Activated T-helper 2 cell treated with anti-CD3 and anti-CD28 coated beads, Interferon-gamma antibody, Interleukin-2, Interleukin-4, amounts not matched to agents 10 μg/mL and 5 μg/mL and 100 μg/mL, durations not matched to agents 14 hours and 24 hours and 36 hours (primary cell): ENCODE results near the gene WFS1. TPM values are rescaled to one million over a fixed set of nuclear protein-coding genes. Genes with fewer than 3 reads are reported as not detected.

Experiments
- DNase-seq: peaks from one replicate; pipeline ENCODE4 v3.0.0; 2021; ENCODE audit warnings: low spot score
- H3K27ac Mint-ChIP-seq: one replicate; pipeline ENCODE4 v1.8.0; 2021; ENCODE audit warnings: mixed read lengths
- H3K27me3 Mint-ChIP-seq: one replicate; pipeline ENCODE4 v1.8.0; 2021; ENCODE audit warnings: low read depth, mixed read lengths
- H3K36me3 Mint-ChIP-seq: one replicate; pipeline ENCODE4 v1.8.0; 2021; ENCODE audit warnings: low read depth, mixed read lengths
- H3K4me1 Mint-ChIP-seq: one replicate; pipeline ENCODE4 v1.8.0; 2021; ENCODE audit warnings: low read depth, mixed read lengths
- H3K4me3 Mint-ChIP-seq: one replicate; pipeline ENCODE4 v1.8.0; 2021; ENCODE audit warnings: low read depth, mild to moderate bottlenecking, moderate library complexity, mixed read lengths
- H3K9me3 Mint-ChIP-seq: one replicate; pipeline ENCODE4 v1.8.0; 2021; ENCODE audit warnings: mixed read lengths
- intact Hi-C: fragments of 100-400 bp; cut with micrococcal nuclease; formaldehyde crosslinking; loops from one replicate; pipeline ENCODE4 v1.15.1; 2023
- total RNA-seq: library from RNA; stranded (reverse); gene quantifications from 2 replicates; pipeline ENCODE4 v1.2.3, GENCODE V29; 2022

The WFS1 gene
- total RNA-seq, 1 donor from 2014 or later = 4.4 TPM

DNA sequence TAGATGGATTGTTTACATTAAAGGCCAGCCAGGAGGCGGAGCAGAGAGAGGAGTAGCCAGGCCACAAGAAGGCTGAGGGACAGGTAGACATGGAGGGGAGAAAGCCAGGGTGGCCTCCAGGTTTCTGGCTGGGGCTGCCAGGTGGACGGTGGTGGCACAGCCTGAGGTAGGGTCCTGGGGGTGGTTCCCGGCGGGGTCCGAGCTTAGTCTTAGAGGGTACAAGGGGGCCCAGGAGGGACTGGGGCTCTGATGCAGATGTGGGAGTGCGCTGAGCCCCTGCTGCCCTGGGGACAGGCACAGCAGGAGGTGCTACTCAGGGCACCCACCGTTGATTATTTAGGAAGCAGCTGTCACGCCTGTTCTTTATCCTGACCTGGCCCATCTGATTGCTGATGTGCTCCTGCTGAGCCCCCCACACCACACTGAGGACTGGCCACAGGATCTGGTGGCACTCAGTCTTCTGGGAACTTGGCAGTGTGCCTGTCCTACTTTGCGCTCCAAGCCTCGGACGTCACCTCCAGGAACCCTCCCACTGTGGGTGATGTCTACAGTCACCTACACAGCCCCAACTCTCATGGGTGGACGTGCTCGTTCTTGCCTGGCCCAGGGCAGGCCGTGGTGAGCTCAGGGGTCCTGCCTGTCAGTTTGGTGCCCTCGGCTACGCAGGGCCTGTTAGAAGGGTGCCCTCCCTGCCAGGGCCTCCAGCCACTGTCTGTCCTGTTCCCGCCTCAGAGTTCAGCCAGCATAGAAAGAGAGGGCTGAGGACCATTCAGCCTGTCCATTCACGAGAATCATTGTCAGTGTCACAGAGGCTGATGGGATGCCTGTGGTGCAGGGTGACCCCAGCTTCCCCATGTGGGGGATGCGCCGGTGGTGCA is 12.0 kb downstream of the WFS1 start:
- H3K4me1 Mint-ChIP-seq = peaks cover 7% of the 10 kb centered on the region
- no peaks in the 10 kb centered on the region for H3K36me3 Mint-ChIP-seq
- no peaks in the 10 kb centered on the region for H3K9me3 Mint-ChIP-seq
- H3K27ac Mint-ChIP-seq = no peak overlapping the region
- no peak overlapping the region for H3K4me3 Mint-ChIP-seq
- DNase-seq = no peak
- intact Hi-C loops = no loop called here
- H3K27me3 Mint-ChIP-seq = peaks cover 3% of the 10 kb centered on the region

DNA sequence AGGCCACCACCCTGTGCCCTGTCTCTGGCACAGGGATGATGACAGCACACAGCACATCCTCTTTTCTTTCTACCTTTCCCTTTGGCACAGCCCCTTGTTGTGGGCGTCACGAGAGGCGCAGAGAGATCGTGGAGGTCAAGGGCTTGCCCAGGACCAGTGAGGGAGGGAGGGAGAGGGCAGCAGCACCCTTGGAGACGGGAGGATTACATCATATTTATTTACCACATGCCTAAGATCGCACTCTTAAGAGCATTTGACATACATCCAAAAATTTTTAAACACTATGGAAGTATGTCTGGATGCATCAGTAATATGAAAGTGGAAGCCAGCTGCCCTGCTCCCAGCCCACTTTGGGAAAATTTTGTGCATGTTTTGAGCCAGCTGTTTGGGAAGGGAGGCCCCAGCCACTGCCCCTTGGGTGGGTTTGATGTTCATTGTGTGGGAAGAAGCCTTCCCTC is 12.7 kb downstream of the WFS1 start:
- peaks cover 2% of the 10 kb centered on the region for H3K27me3 Mint-ChIP-seq
- H3K4me3 Mint-ChIP-seq = no peak overlapping the region
- H3K9me3 Mint-ChIP-seq = no peaks in the 10 kb centered on the region
- DNase-seq = no peak
- H3K4me1 Mint-ChIP-seq = peaks cover 7% of the 10 kb centered on the region
- no peak overlapping the region for H3K27ac Mint-ChIP-seq
- H3K36me3 Mint-ChIP-seq = no peaks in the 10 kb centered on the region
- intact Hi-C loops = no loop called here

DNA sequence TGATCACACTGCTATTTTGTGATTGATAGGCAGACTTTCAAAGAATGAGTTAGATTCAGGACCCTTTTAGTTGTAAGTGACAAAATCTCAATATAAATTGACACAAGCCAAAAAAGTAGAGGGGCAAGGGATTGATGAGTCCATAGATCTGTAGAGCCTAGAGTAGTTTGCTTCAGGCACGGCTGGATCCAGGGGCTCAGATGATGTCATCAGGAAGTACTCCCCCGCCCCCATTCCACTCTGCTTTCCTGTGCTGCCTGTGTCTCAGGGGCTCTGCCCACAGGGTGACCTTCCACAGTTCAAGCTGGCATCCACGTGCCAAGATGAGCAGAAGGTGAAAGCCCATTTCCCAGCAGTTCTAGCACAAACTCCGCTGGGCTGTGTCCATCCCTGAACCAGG is 13.6 kb downstream of the WFS1 start:
- no peak for DNase-seq
- H3K4me1 Mint-ChIP-seq = peaks cover 7% of the 10 kb centered on the region
- intact Hi-C loops = no loop called here
- H3K36me3 Mint-ChIP-seq = no peaks in the 10 kb centered on the region
- H3K4me3 Mint-ChIP-seq = no peak overlapping the region
- no peak overlapping the region for H3K27ac Mint-ChIP-seq
- H3K27me3 Mint-ChIP-seq = peaks cover 2% of the 10 kb centered on the region
- no peaks in the 10 kb centered on the region for H3K9me3 Mint-ChIP-seq

DNA sequence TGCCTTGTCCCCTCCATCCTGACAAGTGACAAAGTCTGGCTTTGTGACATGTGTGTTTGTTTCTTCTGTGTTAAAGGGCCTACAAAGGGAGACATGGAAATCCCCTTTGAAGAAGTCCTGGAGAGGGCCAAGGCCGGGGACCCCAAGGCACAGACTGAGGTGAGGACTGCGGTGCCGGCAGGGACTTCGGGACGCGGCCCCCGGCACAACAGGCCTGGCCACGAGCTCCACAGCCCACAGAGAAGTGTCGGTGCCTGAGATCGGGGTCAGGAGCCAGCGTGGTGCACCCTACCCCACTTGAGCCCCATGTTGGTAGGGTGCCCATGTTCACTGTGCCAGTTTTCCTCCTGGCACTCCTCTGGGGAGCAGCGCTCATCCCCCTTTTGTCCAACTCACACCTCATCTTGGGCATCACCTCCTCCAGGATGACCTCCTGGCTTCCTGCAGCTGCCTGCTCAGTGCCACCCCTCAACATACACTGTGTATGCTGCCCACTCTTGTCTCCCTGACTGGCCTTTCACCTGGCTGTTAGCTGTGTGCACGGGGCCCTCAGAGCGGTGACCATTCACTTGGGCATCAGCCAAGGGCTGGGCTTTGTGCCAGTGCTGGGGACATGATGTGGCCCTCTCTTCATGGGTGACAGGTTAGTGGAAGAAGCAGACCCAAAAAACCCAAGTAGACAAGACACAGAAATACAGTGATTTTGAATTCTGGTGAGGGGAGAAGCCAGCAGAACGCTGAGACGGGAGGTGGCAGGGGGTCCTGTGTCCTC is 17.6 kb downstream of the WFS1 start:
- H3K4me3 Mint-ChIP-seq = no peak overlapping the region
- no peak overlapping the region for H3K27ac Mint-ChIP-seq
- intact Hi-C loops = no loop called here
- no peaks in the 10 kb centered on the region for H3K27me3 Mint-ChIP-seq
- no peak for DNase-seq
- H3K9me3 Mint-ChIP-seq = no peaks in the 10 kb centered on the region
- H3K36me3 Mint-ChIP-seq = no peaks in the 10 kb centered on the region
- H3K4me1 Mint-ChIP-seq = no peaks in the 10 kb centered on the region

DNA sequence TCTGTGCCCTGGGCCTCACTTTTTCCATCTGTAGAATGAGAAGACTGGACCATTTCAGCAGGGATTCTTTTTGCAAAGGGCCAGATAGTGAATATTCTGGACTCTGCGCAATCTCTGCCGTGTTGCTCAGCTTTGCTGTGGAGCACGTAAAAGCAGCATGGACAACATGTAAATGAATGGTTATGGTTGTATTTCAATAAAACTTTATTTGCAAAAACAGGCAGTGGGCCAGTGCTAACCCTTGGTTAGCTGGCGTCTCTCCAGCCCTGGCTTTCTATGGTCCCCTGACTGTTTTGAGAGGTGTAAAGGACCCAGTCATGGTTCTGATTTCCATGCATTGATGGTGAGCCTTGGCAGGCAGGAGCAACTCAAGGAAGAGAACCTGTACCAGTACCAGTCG is 18.7 kb downstream of the WFS1 start:
- H3K4me1 Mint-ChIP-seq = no peaks in the 10 kb centered on the region
- DNase-seq = no peak
- no peak overlapping the region for H3K4me3 Mint-ChIP-seq
- no peaks in the 10 kb centered on the region for H3K9me3 Mint-ChIP-seq
- intact Hi-C loops = no loop called here
- no peaks in the 10 kb centered on the region for H3K27me3 Mint-ChIP-seq
- H3K36me3 Mint-ChIP-seq = no peaks in the 10 kb centered on the region
- H3K27ac Mint-ChIP-seq = no peak overlapping the region

DNA sequence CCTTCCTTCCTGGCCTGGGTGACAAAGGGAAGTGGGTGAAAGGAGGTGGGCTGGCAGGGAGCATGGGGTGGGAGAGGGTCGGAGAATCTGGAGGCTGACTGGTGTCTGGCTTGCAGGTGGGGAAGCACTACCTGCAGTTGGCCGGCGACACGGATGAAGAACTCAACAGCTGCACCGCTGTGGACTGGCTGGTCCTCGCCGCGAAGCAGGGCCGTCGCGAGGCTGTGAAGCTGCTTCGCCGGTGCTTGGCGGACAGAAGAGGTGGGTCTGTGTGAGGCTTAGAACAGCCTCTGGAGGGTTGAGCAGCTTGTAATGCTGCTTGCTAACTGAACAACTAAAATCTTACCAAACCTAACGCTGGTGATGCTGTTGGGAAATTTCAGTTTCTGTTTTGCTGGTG is 19.2 kb downstream of the WFS1 start:
- Mint-ChIP-seq H3K27ac (no peak overlapping the region), H3K4me1 (no peaks in the 10 kb centered on the region), H3K36me3 (no peaks in the 10 kb centered on the region), H3K9me3 (no peaks in the 10 kb centered on the region), H3K27me3 (no peaks in the 10 kb centered on the region), H3K4me3 (no peak overlapping the region)
- no peak for DNase-seq
- intact Hi-C loops = no loop called here

DNA sequence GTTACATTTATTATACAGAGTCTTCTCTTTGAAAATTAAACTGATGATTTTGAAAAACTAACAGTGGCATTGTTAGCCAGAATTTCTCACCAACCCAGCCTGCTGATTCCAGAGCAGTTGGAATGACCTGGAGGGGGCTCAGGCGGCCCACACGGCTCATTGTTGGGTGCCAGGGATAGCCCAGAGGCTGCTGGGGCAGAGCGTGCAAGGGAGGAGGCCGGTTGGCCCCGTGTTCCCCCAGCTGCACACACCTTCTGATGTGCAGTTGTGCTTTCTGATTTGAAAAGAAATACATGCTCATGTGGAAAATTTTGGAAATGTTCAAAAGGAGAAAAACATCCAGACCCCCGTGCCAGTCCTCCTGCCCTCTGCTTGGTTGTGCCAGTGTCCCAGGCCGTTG is 20.6 kb downstream of the WFS1 start:
- Mint-ChIP-seq H3K4me1 (no peaks in the 10 kb centered on the region), H3K9me3 (no peaks in the 10 kb centered on the region), H3K27ac (no peak overlapping the region), H3K36me3 (no peaks in the 10 kb centered on the region), H3K4me3 (no peak overlapping the region), H3K27me3 (no peaks in the 10 kb centered on the region)
- intact Hi-C loops = no loop called here
- DNase-seq = no peak

DNA sequence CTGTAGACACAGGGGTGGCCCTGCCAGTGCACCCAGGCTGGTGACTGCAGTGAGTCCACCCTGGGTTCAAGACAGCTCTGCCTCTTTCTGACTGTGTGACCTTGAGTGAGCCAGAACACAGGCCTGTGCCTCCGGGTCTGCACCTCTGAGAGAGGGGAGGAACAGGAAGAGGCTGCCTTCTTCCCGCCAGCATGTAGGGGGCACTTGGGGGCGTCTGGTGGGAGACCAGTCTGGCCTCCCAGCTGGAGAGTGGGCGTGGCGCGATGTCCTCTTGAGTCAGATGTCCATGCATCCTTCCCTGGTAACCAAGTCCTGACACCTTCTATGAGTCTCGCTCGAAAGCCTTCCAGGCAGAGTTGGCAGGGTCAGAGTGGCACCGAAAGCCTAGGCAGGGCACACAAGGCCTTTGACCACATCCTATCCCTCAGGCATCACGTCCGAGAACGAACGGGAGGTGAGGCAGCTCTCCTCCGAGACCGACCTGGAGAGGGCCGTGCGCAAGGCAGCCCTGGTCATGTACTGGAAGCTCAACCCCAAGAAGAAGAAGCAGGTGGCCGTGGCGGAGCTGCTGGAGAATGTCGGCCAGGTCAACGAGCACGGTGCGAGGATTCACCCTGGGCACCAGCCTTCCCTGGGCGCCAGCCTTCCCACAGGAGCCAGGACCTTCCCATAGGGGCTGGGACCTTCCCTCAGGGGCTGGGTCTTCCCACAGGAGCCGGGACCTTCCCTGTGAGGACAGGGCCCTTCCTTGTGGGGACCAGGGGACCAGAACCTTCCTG is 21.3 kb downstream of the WFS1 start:
- Mint-ChIP-seq H3K9me3 (no peaks in the 10 kb centered on the region), H3K4me3 (no peak overlapping the region), H3K36me3 (no peaks in the 10 kb centered on the region), H3K27me3 (no peaks in the 10 kb centered on the region), H3K4me1 (no peaks in the 10 kb centered on the region), H3K27ac (no peak overlapping the region)
- no peak for DNase-seq
- intact Hi-C loops = no loop called here

DNA sequence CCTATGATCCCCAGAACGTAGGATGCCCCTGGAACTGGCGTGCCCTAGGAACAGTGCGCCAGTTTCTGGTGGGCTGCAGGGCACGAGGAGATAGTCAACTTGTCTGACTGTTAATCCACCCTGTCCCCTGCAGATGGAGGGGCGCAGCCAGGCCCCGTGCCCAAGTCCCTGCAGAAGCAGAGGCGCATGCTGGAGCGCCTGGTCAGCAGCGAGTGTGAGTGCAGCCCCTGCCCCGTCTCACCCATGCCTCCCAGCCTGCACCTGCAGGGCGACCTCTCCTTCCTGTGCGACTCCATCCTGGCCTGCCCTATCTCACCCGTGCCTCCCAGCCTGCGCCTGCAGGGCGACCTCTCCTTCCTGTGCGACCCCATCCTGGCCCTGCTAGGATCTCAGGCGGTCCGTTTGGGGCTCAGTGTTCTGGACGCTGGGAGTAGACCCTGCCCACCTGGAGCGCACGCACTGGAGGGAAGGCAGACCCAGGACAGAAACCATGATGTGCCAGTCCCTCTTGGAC is 22.2 kb downstream of the WFS1 start:
- intact Hi-C loops = no loop called here
- Mint-ChIP-seq H3K4me1 (no peaks in the 10 kb centered on the region), H3K27ac (no peak overlapping the region), H3K9me3 (no peaks in the 10 kb centered on the region), H3K27me3 (no peaks in the 10 kb centered on the region), H3K4me3 (no peak overlapping the region), H3K36me3 (no peaks in the 10 kb centered on the region)
- DNase-seq = no peak

DNA sequence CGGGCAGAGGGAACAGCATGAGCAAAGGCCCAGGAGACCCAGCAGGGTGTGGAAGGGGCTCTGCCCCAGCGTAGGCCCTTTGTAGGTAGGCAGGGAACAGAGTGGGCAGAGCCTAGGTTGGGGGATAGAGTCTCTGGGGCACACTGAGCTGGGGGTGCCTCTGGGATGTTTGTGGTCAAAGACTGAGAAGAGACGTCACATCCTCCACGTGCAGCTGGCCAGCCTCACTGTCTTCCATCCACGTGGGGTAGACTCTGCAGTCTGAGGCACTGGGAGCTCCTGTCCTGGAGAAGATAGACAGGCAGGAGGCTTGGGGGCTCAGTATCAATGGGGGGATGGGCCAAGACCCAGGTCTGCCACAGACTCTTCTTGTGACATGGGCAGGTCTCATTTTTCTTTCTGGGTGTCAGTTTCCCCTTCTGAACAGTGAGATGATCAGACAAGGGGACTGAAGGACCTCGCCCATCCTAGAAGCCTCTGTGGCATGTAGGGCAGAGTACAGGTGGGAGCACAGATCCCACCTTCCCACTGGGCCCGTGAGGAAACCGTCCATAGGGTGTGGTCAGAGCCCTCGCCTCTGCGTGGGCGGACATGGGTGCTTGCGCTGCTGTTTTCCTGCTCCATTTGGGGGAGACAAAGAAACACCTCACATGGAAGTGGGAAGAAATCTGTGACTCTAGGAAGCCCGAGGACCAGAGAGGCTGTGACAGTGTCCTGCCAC is 22.9 kb downstream of the WFS1 start:
- Mint-ChIP-seq H3K36me3 (no peaks in the 10 kb centered on the region), H3K4me3 (no peak overlapping the region), H3K27me3 (no peaks in the 10 kb centered on the region)

DNA sequence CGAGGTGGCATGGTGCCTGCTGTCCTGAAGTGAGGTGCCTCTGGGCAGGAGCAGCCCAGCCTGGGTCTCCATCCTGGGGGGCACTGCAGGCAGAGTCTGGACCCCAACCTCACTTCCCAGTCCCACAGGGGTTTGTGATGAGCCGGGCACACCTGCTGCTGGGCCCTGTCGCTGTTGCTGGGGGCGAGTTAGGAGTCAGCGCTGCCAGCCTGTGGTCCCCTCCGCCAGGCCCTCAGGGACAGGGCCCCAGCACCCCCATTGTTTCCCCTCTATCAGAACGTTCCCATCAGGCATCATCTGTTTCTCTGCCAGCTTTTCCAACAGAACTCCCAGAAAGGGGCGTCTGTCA is 23.4 kb downstream of the WFS1 start:
- DNase-seq = no peak
- no peak overlapping the region for H3K4me3 Mint-ChIP-seq

More for the DNA sequence above, 22.9 kb downstream of the WFS1 start:
- H3K9me3 Mint-ChIP-seq = no peaks in the 10 kb centered on the region
- intact Hi-C loops = no loop called here
- H3K4me1 Mint-ChIP-seq = no peaks in the 10 kb centered on the region
- DNase-seq = no peak
- H3K27ac Mint-ChIP-seq = no peak overlapping the region

DNA sequence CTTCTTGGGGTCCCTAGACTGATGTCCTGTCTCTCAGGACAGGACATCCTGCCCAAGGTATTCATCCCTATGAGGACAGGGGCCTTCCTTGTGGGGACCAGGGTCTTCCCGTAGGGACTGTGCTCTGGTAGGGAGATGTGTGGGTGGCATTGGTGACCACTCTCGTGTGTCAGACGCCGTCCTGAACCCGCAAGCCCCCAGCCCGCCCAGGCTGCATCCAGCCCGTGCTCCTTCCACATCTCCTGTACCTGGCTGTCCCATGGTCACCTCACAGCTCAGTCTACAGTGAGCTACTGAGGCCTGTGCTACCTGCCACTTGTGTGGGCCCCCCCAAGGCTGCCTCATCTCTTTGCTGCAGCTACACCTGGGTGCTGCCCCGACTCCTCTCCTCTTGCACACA is 24.0 kb downstream of the WFS1 start:
- Mint-ChIP-seq H3K9me3 (no peaks in the 10 kb centered on the region), H3K4me3 (no peak overlapping the region), H3K36me3 (no peaks in the 10 kb centered on the region), H3K4me1 (no peaks in the 10 kb centered on the region), H3K27me3 (no peaks in the 10 kb centered on the region), H3K27ac (no peak overlapping the region)
- DNase-seq = no peak
- intact Hi-C loops = no loop called here

More for the DNA sequence above, 23.4 kb downstream of the WFS1 start:
- no peaks in the 10 kb centered on the region for H3K27me3 Mint-ChIP-seq
- no peaks in the 10 kb centered on the region for H3K4me1 Mint-ChIP-seq
- no peak overlapping the region for H3K27ac Mint-ChIP-seq
- intact Hi-C loops = no loop called here
- H3K36me3 Mint-ChIP-seq = no peaks in the 10 kb centered on the region
- H3K9me3 Mint-ChIP-seq = no peaks in the 10 kb centered on the region
